ENCODE measurements around the gene MMP27. TPM values are rescaled to one million over a fixed set of nuclear protein-coding genes. Genes with fewer than 3 reads are reported as not detected.

Gene MMP27
- total RNA-seq, 1 experiment from 2014 or later = not detected

Other genes starting within 250 kb of the MMP27 start
- 0.61 TPM for gene MMP7, start 175.0 kb downstream of the MMP27 start, total RNA-seq (2021; ENCODE audit: unreplicated experiment)
- gene MMP20, start 80.4 kb downstream of the MMP27 start, total RNA-seq (2021; ENCODE audit: unreplicated experiment) = 0.30 TPM
- gene MMP8, start 19.2 kb upstream of the MMP27 start, total RNA-seq (2021; ENCODE audit: unreplicated experiment) = not detected
- gene MMP10, start 74.9 kb upstream of the MMP27 start, total RNA-seq (2021; ENCODE audit: unreplicated experiment) = not detected
- not detected for gene MMP1, start 92.4 kb upstream of the MMP27 start, total RNA-seq (2021; ENCODE audit: unreplicated experiment)
- gene MMP3, start 137.8 kb upstream of the MMP27 start, total RNA-seq (2021; ENCODE audit: unreplicated experiment) = not detected
- gene MMP12, start 169.2 kb upstream of the MMP27 start, total RNA-seq (2021; ENCODE audit: unreplicated experiment) = not detected
- gene MMP13, start 250.0 kb upstream of the MMP27 start, total RNA-seq (2021; ENCODE audit: unreplicated experiment) = not detected